OCI-LY3 (cell line): ENCODE measurements around the gene MEIOC.

ENCODE experiments used
- H2AFZ ChIP-seq: fragments of 200-600, 300-600 bp; shearing (Covaris generic); 2 replicates; pipeline ENCODE4 v1.6.0; 2014; ENCODE audit warnings: antibody characterized with exemption, low read depth, low read length
- H3K27ac ChIP-seq: fragments of 200-600, 300-600 bp; sonication (generic); 2 replicates; pipeline ENCODE4 v1.5.1; 2014; ENCODE audit warnings: mild to moderate bottlenecking, low read length, moderate library complexity, mixed read lengths
- H3K27me3 ChIP-seq: fragments of 200-600, 300-600 bp; sonication (generic); 2 replicates; pipeline ENCODE4 v1.6.1; 2014; ENCODE audit warnings: low read depth, low read length, mixed read lengths
- H3K36me3 ChIP-seq: fragments of 200-600, 300-600 bp; sonication (generic); replicated peaks from 2 replicates; pipeline ENCODE3; 2014; ENCODE audit warnings: low read depth, low read length, mixed read lengths
- H3K4me1 ChIP-seq: fragments of 300-600, 200-600 bp; sonication (generic); 2 replicates; pipeline ENCODE4 v1.6.1; 2014; ENCODE audit warnings: low read length, mixed read lengths
- H3K4me2 ChIP-seq: fragments of 200-600, 300-600 bp; sonication (generic); 2 replicates; pipeline ENCODE4 v1.6.1; 2014; ENCODE audit warnings: low read length, mixed read lengths
- H3K4me3 ChIP-seq: fragments of 300-600, 200-600 bp; sonication (generic); 2 replicates; pipeline ENCODE4 v1.5.1; 2014; ENCODE audit warnings: antibody characterized with exemption, mild to moderate bottlenecking, low read length, moderate library complexity
- H3K79me2 ChIP-seq: fragments of 300-600, 200-600 bp; shearing (Covaris generic); 2 replicates; pipeline ENCODE4 v1.6.1; 2014; ENCODE audit warnings: mild to moderate bottlenecking, low read length, mixed read lengths
- H3K9ac ChIP-seq: fragments of 300-600, 200-600 bp; shearing (Covaris generic); 2 replicates; pipeline ENCODE4 v1.6.0; 2014; ENCODE audit warnings: mild to moderate bottlenecking, low read length, moderate library complexity
- H3K9me3 ChIP-seq: fragments of 200-600, 300-600 bp; shearing (Covaris generic); 2 replicates; pipeline ENCODE4 v1.6.1; 2014; ENCODE audit warnings: low read length, mixed read lengths; ENCODE audit not compliant: insufficient read depth
- H4K20me1 ChIP-seq: fragments of 200-600, 300-600 bp; sonication (generic); 2 replicates; pipeline ENCODE4 v1.6.1; 2016; ENCODE audit warnings: low read length, mixed read lengths; ENCODE audit not compliant: insufficient read depth
- CTCF ChIP-seq: fragments of 200-600, 300-600 bp; sonication (generic); IDR thresholded peaks from 2 replicates; pipeline ENCODE4 v1.5.1; 2014; ENCODE audit warnings: antibody characterized with exemption, low read length, low read depth
- EZH2phosphoT487 ChIP-seq: fragments of 200-600 bp; shearing (Covaris generic); IDR thresholded peaks from 2 replicates; pipeline ENCODE4 v1.6.1; 2018; ENCODE audit warnings: antibody characterized with exemption, mixed run types, low read depth

The MEIOC gene

GRCh38 chr17:44623070-44623725 is 33.1 kb upstream of the MEIOC start:
- no peaks in the 10 kb centered on the region for H4K20me1 ChIP-seq
- no peak overlapping the region for H3K27ac ChIP-seq
- TF ChIP-seq EZH2phosphoT487 (no peak), CTCF (no peak)
- no peak overlapping the region for H3K4me3 ChIP-seq
- peaks cover 3% of the 10 kb centered on the region; the same call in 1 of the 2 replicates for H3K27me3 ChIP-seq
- H3K36me3 ChIP-seq: no peaks in the 10 kb centered on the region
- no peaks in the 10 kb centered on the region for H3K4me1 ChIP-seq
- H3K9me3 ChIP-seq: no peaks in the 10 kb centered on the region
- no peak overlapping the region for H3K4me2 ChIP-seq
- H3K79me2 ChIP-seq: no peaks in the 10 kb centered on the region
- no peak overlapping the region for H2AFZ ChIP-seq
- no peak overlapping the region for H3K9ac ChIP-seq

- no peaks in the 10 kb centered on the region for H3K27me3 ChIP-seq
- H4K20me1 ChIP-seq: no peaks in the 10 kb centered on the region
- H2AFZ ChIP-seq: no peak overlapping the region
- TF ChIP-seq EZH2phosphoT487 (no peak), CTCF (no peak)
- no peaks in the 10 kb centered on the region for H3K4me1 ChIP-seq
- no peaks in the 10 kb centered on the region for H3K79me2 ChIP-seq
- H3K4me3 ChIP-seq: no peak overlapping the region
- no peak overlapping the region for H3K27ac ChIP-seq
- peak overlapping the region; percentile 34; the same call in 1 of the 2 replicates for H3K4me2 ChIP-seq
- no peak overlapping the region for H3K9ac ChIP-seq
- H3K36me3 ChIP-seq: no peaks in the 10 kb centered on the region
- no peaks in the 10 kb centered on the region for H3K9me3 ChIP-seq
Measured at GRCh38 chr17:44627513-44628242, 28.6 kb upstream of the MEIOC start.

- H3K4me2 ChIP-seq: peak overlapping the region; percentile 34
- H4K20me1 ChIP-seq: no peaks in the 10 kb centered on the region
- peak overlapping the region; percentile 28; the same call in 1 of the 2 replicates for H3K9ac ChIP-seq
- no peaks in the 10 kb centered on the region for H3K36me3 ChIP-seq
- H3K27me3 ChIP-seq: no peaks in the 10 kb centered on the region
- TF ChIP-seq CTCF: no peak
- TF ChIP-seq EZH2phosphoT487: no peak
- H3K9me3 ChIP-seq: no peaks in the 10 kb centered on the region
- 0 out of 2 replicates have a peak overlapping the region, but pooled peaks have one; percentile 46 for H2AFZ ChIP-seq
- H3K4me1 ChIP-seq: no peaks in the 10 kb centered on the region
- peak overlapping the region; percentile 55 for H3K4me3 ChIP-seq
- H3K27ac ChIP-seq: no peak overlapping the region
- no peaks in the 10 kb centered on the region for H3K79me2 ChIP-seq
Measured at GRCh38 chr17:44628243-44629188, 27.8 kb upstream of the MEIOC start.
